Measurements from ENCODE around the gene RALGPS1.
"Not testable (repeated sequence)": the region's sequence is repeated elsewhere in the genome, so short reads cannot be mapped to it uniquely, and the experiment has no call there.

The RALGPS1 gene

GRCh38 chr9:127154390-127155191 lies 240.0 kb downstream of the RALGPS1 start:
- no peak for DNase-seq (ENCODE audit: low read depth in 2 of 2)

DNA sequence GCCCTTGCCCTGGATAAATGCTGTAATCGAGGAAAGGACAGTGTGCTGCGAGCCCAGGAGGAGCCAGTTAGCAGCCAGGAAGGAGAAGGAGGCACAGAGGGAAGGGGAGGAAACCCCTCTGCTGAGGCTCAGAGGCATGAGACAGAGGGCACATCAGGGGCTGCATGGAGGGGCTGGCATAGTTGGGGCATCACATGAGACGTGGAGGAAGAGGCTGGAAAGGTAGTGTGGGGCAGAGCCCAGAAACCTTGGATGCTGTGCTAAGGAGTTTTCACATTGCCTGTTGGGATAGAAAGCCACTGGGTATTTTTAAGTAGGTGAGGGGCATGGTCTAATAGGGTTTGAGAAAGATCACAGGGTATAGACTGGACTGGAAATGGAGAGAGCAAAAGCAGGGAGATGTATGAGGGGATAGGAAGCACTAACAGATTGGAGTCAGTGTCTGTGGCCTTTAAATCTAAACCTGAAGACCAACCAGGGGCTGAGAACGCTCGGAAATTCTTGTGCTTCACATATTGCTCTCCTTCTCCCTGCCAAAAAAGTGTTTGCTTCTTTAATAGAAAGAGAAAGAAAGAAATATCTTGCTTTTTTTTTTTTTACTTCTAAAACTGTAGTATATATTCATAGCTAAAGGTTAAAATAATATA lies 240.9 kb downstream of the RALGPS1 start:
- no peak for DNase-seq (ENCODE audit: low read depth in 2 of 2)

DNA sequence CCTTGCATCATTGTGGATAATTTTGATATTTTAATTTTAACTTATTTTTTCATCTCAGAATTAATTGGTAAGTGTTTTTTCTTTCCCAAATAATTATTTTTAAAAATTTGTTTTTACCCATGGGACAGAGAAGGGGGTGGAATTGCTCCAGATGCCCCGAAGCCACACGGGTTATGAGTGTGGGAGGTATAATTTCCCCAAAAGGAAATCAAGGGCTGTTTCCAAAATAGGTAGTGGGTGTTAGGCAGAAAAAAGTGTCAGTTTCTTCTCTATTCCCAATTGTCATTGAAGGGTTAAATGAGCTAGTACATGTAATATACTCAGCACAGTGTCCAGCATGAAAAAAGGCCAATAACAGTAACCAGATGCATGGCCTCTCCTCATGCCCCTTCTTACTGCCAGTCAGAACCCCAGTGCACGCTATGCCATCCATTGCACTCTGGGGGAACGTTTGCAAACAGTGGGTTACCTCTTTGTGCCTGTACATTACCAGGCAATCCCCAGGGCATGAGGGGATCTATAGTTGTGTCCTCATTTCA lies 244.3 kb downstream of the RALGPS1 start:
- no peak for DNase-seq (ENCODE audit: low read depth in 2 of 2)

GRCh38 chr9:127159325-127159801 lies 244.8 kb downstream of the RALGPS1 start:
- DNase-seq (ENCODE audit: low read depth in 2 of 2) = no peak

GRCh38 chr9:127159949-127160610 lies 245.5 kb downstream of the RALGPS1 start:
- no peak for DNase-seq (ENCODE audit: low read depth in 2 of 2)

DNA sequence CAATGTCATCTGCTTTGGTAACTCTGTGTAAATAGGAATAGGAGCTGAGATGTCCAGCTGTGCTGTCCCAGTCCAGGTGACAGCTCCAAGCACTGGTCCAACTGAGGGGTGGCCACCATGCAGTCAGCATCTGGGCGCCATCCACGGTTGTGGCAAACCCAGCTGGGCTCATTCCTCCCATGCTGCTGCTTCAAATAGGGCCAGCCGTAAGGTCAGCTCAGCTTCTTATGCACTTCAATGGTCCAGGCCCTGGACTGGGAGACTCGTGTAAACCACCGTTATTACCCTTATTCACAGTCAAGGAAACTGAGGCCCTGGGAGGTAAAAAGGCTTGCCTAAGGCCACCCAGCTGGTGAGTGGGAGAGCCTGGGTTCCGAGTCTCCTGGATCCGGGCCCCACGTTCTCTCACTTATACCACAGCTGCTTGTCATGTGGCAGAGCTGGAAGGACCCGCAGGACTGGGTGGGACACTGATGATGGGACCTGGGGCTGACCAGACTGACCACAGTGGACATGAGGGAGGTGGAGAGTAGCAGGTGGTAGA lies 246.6 kb downstream of the RALGPS1 start:
- no peak for DNase-seq (ENCODE audit: low read depth in 2 of 2)

DNA sequence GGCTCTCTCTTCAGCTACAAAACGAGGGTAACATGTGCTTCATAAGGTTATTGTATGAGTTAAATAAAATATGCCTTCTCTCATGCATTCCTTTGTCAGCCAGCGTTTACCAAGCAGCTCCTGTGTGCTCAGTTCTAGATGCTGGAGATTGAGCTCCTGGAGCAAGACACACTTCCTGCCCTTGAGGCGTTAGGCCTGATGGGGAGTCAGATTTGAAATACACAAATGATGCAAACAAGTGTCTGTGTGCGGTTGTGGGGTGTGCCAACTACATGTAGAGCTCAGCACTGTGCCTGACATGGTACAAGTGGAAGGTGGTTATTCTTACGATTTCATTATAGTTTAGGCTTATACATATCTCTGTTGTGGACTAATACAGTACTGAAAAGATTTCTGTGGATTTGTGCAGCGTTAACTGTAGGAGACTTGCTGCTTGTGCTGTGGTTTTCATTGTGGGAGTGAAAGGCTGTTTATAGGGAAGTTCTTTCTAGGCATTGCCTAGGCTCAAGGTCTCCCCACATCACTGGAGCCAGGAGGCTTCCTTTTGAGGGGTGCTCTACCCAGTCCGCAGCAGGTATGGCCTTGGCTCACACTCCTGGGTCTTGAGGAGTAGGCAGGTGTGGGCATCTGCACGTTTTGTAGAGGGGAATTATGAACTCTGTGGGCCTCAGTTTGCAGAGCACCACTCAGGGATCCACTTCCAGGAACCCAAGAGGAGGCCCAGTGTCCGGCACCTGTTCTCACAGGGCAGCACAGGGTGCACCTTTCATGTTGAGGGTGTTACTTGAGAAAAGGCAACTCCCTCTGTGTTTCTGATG lies 247.7 kb downstream of the RALGPS1 start:
- no peak for DNase-seq (ENCODE audit: low read depth in 2 of 2)

DNA sequence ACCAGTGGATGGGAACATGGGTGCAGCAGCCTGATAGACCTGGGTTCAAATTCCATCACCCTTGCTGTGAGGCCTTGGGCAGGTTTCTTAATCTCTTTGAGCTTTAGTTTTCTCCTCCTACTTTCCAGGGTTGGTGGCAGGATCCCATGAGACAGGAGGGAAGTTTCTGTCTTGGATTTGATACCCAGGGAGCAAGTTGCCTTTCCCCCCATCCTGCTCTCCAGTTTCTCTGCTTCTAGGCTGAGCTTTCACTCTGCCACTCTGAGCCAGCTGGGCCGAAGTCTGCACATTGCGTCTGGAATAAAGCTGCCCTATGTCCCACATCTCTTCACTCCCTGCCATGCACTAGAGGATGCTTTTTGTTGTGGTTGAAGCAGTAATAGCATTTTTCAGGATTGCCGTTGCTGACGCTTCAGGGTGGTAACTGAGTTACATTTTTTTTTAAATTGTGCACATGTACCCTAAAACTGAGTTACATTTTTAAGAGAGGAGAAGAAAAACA lies 248.3 kb downstream of the RALGPS1 start:
- no peak for DNase-seq (ENCODE audit: low read depth in 2 of 2)

DNA sequence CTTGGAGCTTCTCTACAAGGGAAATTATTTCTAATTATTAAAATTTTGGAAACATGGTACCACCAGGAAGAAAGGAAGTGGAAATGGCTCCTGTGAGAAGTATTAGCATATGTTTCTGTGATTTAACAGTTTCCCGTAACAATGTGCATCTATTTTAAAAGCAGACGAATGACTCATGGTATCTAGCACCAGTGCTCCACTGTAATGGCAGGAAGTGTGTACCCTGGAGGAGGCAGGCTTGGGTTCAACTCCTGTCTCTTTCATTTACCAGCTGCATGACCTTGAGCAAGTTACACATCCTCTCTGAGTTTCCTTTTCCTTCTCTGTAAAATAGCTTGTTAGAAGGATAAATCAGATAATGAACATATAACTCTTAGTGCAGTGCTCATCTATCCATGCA lies 248.8 kb downstream of the RALGPS1 start:
- no peak for DNase-seq (ENCODE audit: low read depth in 2 of 2)

GRCh38 chr9:127165116-127165515 lies 250.5 kb downstream of the RALGPS1 start:
- DNase-seq (ENCODE audit: low read depth in 2 of 2) = no peak

GRCh38 chr9:127166111-127166510 lies 251.5 kb downstream of the RALGPS1 start:
- DNase-seq (ENCODE audit: low read depth in 2 of 2) = no peak

DNA sequence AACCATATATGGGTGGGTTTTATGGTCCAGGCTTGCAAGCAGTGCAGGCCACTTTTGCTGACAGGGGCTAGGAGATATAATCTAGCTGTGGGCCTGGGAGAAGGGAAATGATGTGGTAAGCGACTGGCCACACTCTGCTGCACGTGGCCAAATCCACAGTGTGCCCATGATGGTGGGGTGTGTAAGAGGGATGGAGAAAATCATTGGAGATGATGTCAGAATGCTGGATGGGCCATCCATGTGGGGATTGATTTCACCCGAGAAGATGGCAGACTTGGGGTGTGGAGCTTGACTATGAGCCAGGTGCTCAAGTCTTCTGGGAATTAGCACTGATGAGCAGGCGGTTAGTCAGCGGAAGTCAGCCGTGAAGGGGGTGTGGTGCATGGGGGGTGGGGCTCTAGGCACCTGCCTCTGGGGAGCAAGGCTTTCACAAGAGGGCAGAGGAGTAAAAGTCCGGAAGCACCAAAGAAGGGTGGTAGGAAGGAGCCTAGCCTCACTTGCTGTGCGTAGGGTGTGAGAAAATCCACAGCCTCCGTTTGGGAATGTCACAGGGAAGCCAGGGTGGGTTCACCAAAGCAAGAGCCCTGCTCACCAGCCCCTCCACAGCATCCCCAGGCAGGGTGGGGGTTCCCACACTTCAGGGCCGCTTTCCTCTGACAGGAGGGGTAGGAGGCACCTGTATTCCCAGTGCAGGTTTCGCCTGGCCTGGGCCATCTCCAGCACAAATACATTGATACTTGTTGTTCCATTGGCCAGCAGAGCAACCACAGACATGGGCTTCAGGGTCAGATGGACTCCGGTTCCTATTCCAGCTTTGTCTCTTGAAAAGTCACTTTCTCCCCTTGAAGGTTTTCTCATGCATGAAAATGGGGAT lies 252.3 kb downstream of the RALGPS1 start:
- DNase-seq (ENCODE audit: low read depth in 2 of 2) = no peak

DNA sequence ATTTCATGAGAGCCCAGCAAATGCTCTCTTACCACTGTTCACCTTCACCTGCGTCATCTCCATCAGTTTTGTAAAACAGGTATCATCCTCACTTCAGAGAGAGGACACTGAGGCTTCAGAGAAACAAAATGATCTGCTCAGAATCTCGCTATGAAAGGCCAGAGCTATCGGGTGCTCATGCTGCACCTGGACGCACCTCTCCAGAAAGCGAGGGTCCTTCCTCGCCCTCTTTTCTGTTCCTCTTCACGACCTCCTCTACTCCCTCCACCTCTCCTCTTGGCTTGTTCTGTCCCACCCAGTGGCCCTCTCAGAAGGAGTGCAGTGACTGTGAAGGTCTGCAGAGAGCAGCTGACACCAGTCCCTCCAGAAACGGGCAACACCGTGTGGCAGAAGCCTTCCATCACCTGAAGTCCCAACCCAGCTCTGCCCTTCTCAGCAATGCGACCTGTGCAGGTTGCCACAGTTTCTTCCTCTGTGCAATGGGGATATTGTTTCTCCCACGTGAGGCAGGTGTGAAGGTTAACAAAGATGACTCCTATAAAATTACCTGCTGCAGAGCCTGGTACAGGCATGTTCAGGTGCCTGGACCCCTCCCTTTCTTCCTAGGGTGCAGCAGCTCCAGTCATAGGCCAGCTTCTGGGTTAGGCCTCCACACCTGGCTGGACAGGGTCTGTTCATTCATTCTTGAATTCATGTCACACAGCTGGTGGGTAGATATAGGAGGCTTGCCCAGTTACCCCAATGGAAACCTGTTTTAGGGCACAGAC lies 253.2 kb downstream of the RALGPS1 start:
- DNase-seq (ENCODE audit: low read depth in 2 of 2) = no peak

GRCh38 chr9:127168756-127169574 lies 254.4 kb downstream of the RALGPS1 start:
- no peak for DNase-seq (ENCODE audit: low read depth in 2 of 2)

GRCh38 chr9:127169575-127169883 lies 254.9 kb downstream of the RALGPS1 start:
- DNase-seq (ENCODE audit: low read depth in 2 of 2) = no peak

- DNase-seq (ENCODE audit: low read depth in 2 of 2) = no peak
These were observed 255.5 kb downstream of the RALGPS1 start for GRCh38 chr9:127170103-127170502.

DNA sequence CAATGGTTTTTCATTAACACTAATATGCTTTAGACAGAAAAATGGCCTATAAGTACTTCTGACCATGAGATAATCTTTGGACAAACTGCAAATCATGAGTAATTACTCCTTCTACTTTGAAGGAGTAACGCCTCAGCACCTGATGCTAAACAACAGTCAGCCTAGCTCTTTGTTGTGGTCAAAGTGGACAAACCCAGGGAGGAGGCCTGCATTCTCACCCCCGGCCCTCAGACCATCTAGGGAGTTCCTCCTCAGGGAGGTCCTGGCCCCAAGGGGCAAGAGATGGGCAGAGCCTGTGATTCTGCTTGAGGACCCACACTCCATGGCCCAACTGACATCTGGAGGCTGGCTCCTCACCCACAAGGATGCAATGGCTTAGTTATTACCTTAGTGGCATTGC lies 256.1 kb downstream of the RALGPS1 start:
- no peak for DNase-seq (ENCODE audit: low read depth in 2 of 2)

- not testable (repeated sequence) for DNase-seq (ENCODE audit: low read depth in 2 of 2)
These were observed 256.8 kb downstream of the RALGPS1 start for GRCh38 chr9:127171348-127171747.

Measured in activated CD4-positive, alpha-beta T cell treated with anti-CD3 and anti-CD28 coated beads for 24 hours (primary cell).